T1000 (cell line): ENCODE measurements around the gene TWSG1.
"Not testable (repeated sequence)": the region's sequence is repeated elsewhere in the genome, so short reads cannot be mapped to it uniquely, and the experiment has no call there.

Experiments used
- DNase-seq: peaks from one replicate; lab custom pipeline; 2025; ENCODE audit warnings: mixed read lengths; lab: John Stamatoyannopoulos, UW

TWSG1 gene

GRCh38 chr18:9335697-9336045 lies 1.1 kb downstream of the TWSG1 start:
- no peak for DNase-seq

GRCh38 chr18:9336827-9337226 lies 2.3 kb downstream of the TWSG1 start:
- DNase-seq, result no peak

- no peak for DNase-seq
Observed at GRCh38 chr18:9337873-9338272, 3.3 kb downstream of the TWSG1 start.

DNA sequence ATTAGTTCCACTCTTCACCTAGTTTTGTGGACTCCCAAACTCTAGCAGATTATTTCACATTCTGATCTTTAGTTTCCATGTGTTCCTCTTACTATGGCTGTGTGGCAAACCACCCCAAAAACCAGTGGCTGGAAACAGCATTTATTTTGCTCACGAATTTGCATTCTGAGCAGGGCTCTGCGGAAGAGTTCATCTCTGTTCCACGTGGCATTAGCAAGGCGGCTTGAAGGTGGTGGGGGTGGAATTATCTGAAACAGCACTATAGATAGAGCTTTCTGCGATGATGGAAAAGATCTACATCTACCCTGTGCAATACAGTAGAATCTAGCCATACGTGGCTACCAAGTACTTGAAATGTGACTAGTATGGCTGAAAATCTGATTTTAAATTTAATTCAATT lies 5.9 kb downstream of the TWSG1 start:
- DNase-seq, result no peak

DNA sequence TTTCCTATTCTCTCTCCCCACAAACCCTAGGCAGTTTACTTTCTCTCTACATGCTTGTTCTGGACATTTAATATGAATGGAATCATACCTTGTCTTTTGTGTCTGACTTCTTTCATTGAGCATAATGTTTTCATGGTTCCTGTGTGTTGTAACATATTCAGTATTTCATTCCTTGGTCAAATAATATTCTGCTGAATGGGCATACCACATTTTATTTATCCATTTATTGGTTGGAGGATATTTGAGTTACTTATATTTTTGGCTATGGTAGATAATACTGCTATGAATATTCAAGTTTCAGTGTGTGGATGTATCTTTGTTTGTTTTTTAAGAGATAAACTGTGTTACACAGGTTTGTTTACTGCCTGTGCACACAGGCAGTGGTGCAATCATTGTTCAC lies 9.0 kb downstream of the TWSG1 start:
- DNase-seq, result no peak

DNA sequence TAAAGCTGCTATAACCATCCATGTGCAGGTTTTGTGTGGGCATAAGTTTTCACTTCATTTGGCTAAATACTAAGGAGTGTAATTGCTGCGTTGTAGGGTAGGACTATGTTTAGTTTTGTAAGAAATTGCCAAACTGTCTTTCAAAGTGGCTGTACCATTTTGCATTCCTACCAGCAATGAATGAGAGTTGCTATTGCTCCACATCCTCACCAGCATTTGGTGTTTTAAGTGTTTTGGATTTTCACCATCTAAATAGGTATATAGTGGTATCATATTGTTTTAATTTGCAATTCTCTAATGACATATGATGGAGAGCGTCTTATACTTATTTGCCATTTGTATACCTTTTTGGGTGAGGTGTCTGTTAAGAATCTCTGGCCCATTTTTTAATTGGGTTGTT lies 12.2 kb downstream of the TWSG1 start:
- no peak for DNase-seq

GRCh38 chr18:9348079-9348671 lies 13.6 kb downstream of the TWSG1 start:
- no peak for DNase-seq

GRCh38 chr18:9348766-9349165 lies 14.2 kb downstream of the TWSG1 start:
- no peak for DNase-seq

GRCh38 chr18:9353596-9353995 lies 19.0 kb downstream of the TWSG1 start:
- no peak for DNase-seq

DNA sequence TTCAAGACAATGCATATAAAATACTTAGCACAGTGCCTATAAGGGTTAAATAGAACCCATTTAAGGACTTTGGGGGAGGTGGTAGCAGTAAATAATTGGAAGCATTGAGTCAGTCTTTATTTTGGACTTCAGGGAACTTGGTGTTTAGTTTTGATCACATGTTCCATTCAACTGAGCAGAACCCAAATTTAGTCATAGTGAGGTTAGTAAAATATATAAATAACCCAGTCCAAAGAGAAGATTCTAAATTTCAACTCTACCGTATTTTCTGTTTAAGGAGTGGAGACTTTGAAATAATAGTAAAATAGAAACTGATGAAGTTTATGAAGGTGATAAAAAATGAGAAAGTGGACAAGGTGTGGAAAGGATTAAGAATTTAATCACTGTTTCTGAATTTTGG lies 19.7 kb downstream of the TWSG1 start:
- no peak for DNase-seq

DNA sequence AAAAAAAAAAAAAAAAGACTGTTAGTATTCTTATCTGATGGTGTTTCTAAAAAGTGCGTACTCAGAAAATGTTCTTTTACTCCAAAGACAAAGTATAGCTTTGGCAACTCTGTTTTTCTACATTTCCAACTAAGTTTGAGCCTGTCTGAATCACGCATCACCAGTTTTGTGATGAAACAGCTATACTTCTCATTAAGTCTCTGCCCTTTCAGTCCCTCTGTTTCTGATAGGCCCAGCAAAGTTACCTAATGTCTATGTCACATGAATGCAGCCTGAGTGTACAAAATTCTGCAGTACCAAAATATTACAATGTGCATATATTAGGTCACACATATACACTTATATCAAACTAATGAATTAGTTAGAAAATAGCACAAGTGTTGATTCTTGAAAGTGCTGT lies 22.4 kb downstream of the TWSG1 start:
- DNase-seq, result no peak

- DNase-seq, result no peak
Observed at GRCh38 chr18:9359796-9360195, 25.2 kb downstream of the TWSG1 start.

GRCh38 chr18:9361191-9361590 lies 26.6 kb downstream of the TWSG1 start:
- no peak for DNase-seq

DNA sequence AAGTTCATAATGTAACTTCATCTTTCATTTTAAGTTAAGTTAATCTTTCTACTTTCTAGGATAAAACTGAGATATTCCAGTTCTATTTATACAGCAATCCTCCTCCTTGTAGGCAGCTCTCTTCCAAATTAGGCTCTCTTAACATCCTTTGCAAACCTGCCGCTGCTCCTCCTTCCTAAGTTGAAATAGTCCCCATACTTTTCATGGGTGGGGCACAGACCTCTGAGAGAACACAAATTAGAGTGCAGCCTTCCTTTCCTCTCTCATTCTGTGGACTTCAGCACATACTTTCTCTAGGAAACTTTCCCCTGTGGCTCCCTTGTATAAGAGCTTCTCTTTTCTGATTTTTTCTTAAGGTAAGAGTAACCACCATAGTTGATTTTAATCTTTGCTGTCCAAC lies 28.3 kb downstream of the TWSG1 start:
- DNase-seq, result no peak

GRCh38 chr18:9364242-9364641 lies 29.7 kb downstream of the TWSG1 start:
- no peak for DNase-seq

- DNase-seq, result no peak
Observed at GRCh38 chr18:9365406-9365805, 30.8 kb downstream of the TWSG1 start.

DNA sequence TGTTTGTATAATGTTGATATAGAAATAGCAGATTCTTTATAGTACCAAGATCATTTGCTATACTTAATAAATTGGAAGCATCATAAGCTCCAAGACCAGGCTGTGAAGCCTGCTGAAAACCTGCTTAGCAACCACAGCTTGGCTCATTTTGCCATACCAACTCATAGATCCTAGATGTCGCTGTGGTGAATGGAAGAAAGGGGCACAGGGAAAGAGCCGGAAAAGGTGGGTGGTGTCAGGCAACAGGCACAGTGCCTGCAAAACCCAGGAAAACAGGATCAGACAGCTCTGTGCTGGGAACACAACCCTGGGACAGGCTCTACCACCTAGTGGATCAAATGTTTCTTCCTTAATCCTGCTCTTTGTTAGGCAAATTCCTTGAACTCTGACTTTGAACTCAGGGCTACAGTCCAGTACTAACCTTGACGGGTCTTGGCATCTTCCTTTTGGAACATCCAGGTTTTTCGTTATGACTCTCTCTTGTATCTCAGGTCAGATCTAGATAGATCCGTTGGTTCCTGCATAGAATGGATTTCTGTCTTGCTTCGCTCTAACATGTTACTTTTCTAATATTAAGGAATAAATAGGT lies 31.6 kb downstream of the TWSG1 start:
- no peak for DNase-seq

DNA sequence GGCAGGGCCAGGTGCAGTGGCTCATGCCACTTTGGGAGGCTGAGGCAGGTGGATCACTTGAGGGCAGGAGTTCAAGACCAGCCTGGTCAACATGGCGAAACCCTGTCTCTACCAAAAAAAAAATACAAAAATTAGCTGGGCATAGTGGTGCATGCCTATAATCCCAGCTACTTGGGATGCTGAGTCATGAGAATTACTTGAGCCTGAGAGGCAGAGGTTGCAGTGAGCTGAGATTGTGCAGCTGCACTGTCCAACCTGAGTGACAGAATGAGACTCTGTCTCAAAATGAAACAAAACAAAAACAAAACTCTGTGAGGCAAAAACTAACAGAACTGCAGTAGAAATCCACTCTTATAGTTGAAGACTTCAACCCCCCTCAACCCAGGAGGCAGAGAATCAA lies 38.7 kb downstream of the TWSG1 start:
- not testable (repeated sequence) for DNase-seq

DNA sequence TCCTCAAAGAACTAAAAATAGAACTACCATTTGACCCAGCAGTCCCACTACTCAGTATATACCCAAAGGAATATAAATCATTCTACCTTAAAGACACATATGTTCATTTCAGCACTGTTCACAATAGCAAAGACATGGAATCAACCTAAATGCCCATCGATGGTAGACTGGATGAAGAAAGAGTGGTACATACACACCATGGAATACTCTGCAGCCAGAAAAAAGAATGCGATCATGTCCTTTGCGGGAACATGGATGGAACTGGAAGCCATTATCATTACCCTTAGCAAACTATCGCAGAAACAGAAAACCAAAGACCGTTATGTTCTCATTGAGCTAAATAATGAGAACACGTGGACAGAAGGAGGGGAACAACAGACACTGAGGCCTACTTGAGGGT lies 44.5 kb downstream of the TWSG1 start:
- no peak for DNase-seq

DNA sequence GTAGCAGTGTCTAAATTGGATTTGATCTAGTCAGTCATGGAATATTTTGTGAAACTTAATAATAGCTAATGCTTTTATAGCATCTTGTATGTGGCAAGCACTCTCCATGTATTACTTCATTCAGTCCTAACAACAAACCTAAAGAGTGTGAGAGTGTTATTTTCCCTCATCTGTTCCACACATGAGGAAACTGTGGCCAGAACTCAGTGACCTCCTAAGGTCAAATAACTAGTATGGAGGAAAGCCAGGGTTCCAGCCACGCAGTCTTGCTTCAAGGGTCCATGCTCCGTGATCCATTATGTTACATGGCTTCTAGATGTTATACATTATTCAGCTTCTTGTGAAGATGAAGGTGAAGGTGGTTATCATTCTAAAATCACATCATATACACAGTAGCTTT lies 45.5 kb downstream of the TWSG1 start:
- no peak for DNase-seq

GRCh38 chr18:9380621-9381395 lies 46.2 kb downstream of the TWSG1 start:
- DNase-seq, result no peak

DNA sequence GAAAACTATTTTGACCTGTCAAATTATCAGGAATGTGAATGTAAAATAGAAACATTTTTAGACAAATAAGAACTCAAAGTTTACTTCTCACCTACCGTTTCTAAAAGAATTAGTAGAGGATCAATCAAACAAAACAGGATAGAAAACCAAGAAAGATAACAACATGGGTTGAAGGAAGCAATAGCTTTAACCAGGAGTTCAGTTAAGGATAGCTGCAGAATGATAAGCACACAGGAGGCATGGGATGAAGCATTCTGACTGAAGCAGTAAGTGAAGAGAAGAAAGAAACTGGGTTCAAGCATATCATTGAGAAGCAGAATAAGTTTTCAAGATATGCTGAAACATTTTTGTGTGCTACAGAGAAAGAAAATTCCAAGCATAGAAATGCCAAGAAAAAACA lies 52.3 kb downstream of the TWSG1 start:
- no peak for DNase-seq

- no peak for DNase-seq
Observed at GRCh38 chr18:9387891-9388290, 53.3 kb downstream of the TWSG1 start.

DNA sequence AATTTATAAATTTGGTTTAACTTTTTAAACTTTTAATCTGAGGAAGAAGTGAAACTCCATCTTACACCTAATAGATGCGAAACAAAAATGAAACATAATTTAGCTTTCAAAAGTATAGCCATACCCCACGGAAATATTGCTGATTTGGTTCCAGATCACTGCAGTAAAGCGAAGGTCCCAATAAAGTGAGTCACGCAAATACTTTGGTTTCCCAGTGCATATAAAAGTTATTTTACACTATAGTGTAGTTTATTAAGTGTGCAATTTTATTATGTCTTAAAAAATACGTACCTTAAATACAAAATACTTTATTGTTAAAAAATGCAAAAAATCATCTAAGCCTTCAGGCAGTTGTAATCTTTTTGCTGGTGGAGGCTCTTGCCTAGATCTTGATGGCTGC lies 55.1 kb downstream of the TWSG1 start:
- no peak for DNase-seq
